Measurements from ENCODE around the gene LRRC1. TPM values are rescaled to one million over a fixed set of nuclear protein-coding genes. Genes with fewer than 3 reads are reported as not detected.

The LRRC1 gene
- total and polyA plus RNA-seq, 2 donors (not counting 1 experiment from before 2014, with no cell fraction given), result 3.8 to 12.1 TPM

GRCh38 chr6:53837865-53838769 lies 43.3 kb downstream of the LRRC1 start:
- no peaks in the 10 kb centered on the region for H3K36me3 ChIP-seq (ENCODE audit: control insufficient read depth, insufficient read depth, low read length)
- no peaks in the 10 kb centered on the region for H3K9me3 ChIP-seq (ENCODE audit: control insufficient read depth, insufficient read depth, low read depth, low read length)
- no peak overlapping the region for H3K4me3 ChIP-seq (replicated peaks in 1 of 4; ENCODE audit: control extremely low read depth in 1 of 4, insufficient read depth in 1 of 4, low read depth in 3 of 4, low read length in 4 of 4)
- H4K20me1 ChIP-seq (ENCODE audit: control insufficient read depth, extremely low read depth, insufficient read depth, low read length), result no peaks in the 10 kb centered on the region
- no peak overlapping the region for H3K9ac ChIP-seq (ENCODE audit: insufficient read depth, low read length)
- peak in 1 of 2 donors; percentile 55 for DNase-seq (ENCODE audit: low read depth in 2 of 2)
- no peaks in the 10 kb centered on the region for H3K79me2 ChIP-seq (ENCODE audit: control insufficient read depth, insufficient read depth, low read length)
- H2AFZ ChIP-seq (ENCODE audit: low read length), result no peak overlapping the region
- H3K27me3 ChIP-seq (ENCODE audit: control insufficient read depth, insufficient read depth, low read length), result no peaks in the 10 kb centered on the region
- no peak overlapping the region for H3K27ac ChIP-seq (ENCODE audit: insufficient read depth, low read length)
- no peak overlapping the region for H3K4me2 ChIP-seq (ENCODE audit: extremely low read depth, insufficient read depth, low read length)
- H3K4me1 ChIP-seq (ENCODE audit: control insufficient read depth, extremely low read depth, insufficient read depth, low read length), result no peaks in the 10 kb centered on the region
- TF ChIP-seq EZH2 (IDR thresholded peaks at IDR 0.05; ENCODE audit: low read length, missing control alignments) (no peak), CTCF (conservative IDR thresholded peaks at IDR 0.05 in 1 of 2, IDR thresholded peaks at IDR 0.05 in 1 of 2; ENCODE audit: low read depth in 1 of 2, low read length in 2 of 2) (no peak)

- Histone ChIP-seq H3K79me2 (ENCODE audit: control insufficient read depth, insufficient read depth, low read length) (no peaks in the 10 kb centered on the region), H3K27ac (ENCODE audit: insufficient read depth, low read length) (no peak overlapping the region), H3K9me3 (ENCODE audit: control insufficient read depth, insufficient read depth, low read depth, low read length) (no peaks in the 10 kb centered on the region), H3K4me3 (replicated peaks in 1 of 4; ENCODE audit: control extremely low read depth in 1 of 4, insufficient read depth in 1 of 4, low read depth in 3 of 4, low read length in 4 of 4) (no peak overlapping the region), H4K20me1 (ENCODE audit: control insufficient read depth, extremely low read depth, insufficient read depth, low read length) (no peaks in the 10 kb centered on the region), H2AFZ (ENCODE audit: low read length) (no peak overlapping the region), H3K4me2 (ENCODE audit: extremely low read depth, insufficient read depth, low read length) (no peak overlapping the region), H3K4me1 (ENCODE audit: control insufficient read depth, extremely low read depth, insufficient read depth, low read length) (no peaks in the 10 kb centered on the region), H3K27me3 (ENCODE audit: control insufficient read depth, insufficient read depth, low read length) (no peaks in the 10 kb centered on the region), H3K9ac (ENCODE audit: insufficient read depth, low read length) (no peak overlapping the region), H3K36me3 (ENCODE audit: control insufficient read depth, insufficient read depth, low read length) (no peaks in the 10 kb centered on the region)
- DNase-seq (ENCODE audit: low read depth in 2 of 2), result no peak
- TF ChIP-seq CTCF (conservative IDR thresholded peaks at IDR 0.05 in 1 of 2, IDR thresholded peaks at IDR 0.05 in 1 of 2; ENCODE audit: low read depth in 1 of 2, low read length in 2 of 2), result no peak
- TF ChIP-seq EZH2 (IDR thresholded peaks at IDR 0.05; ENCODE audit: low read length, missing control alignments), result no peak
Measured at GRCh38 chr6:53840027-53840426, 45.2 kb downstream of the LRRC1 start.

- no peaks in the 10 kb centered on the region for H3K9me3 ChIP-seq (ENCODE audit: control insufficient read depth, insufficient read depth, low read depth, low read length)
- no peak overlapping the region for H3K9ac ChIP-seq (ENCODE audit: insufficient read depth, low read length)
- no peaks in the 10 kb centered on the region for H4K20me1 ChIP-seq (ENCODE audit: control insufficient read depth, extremely low read depth, insufficient read depth, low read length)
- H3K4me2 ChIP-seq (ENCODE audit: extremely low read depth, insufficient read depth, low read length), result no peak overlapping the region
- H3K79me2 ChIP-seq (ENCODE audit: control insufficient read depth, insufficient read depth, low read length), result no peaks in the 10 kb centered on the region
- no peak for TF ChIP-seq CTCF (conservative IDR thresholded peaks at IDR 0.05 in 1 of 2, IDR thresholded peaks at IDR 0.05 in 1 of 2; ENCODE audit: low read depth in 1 of 2, low read length in 2 of 2)
- no peak for TF ChIP-seq EZH2 (IDR thresholded peaks at IDR 0.05; ENCODE audit: low read length, missing control alignments)
- DNase-seq (ENCODE audit: low read depth in 2 of 2), result no peak
- no peaks in the 10 kb centered on the region for H3K4me1 ChIP-seq (ENCODE audit: control insufficient read depth, extremely low read depth, insufficient read depth, low read length)
- H3K36me3 ChIP-seq (ENCODE audit: control insufficient read depth, insufficient read depth, low read length), result no peaks in the 10 kb centered on the region
- H2AFZ ChIP-seq (ENCODE audit: low read length), result no peak overlapping the region
- no peaks in the 10 kb centered on the region for H3K27me3 ChIP-seq (ENCODE audit: control insufficient read depth, insufficient read depth, low read length)
- no peak overlapping the region for H3K27ac ChIP-seq (ENCODE audit: insufficient read depth, low read length)
- H3K4me3 ChIP-seq (replicated peaks in 1 of 4; ENCODE audit: control extremely low read depth in 1 of 4, insufficient read depth in 1 of 4, low read depth in 3 of 4, low read length in 4 of 4), result no peak overlapping the region
Measured at GRCh38 chr6:53845280-53846195, 50.7 kb downstream of the LRRC1 start.

Measured in fibroblast of lung (primary cell).